Subcutaneous adipose tissue (tissue), 4 donors: ENCODE measurements around the gene CMTM3. TPM values are rescaled to one million over a fixed set of nuclear protein-coding genes. Genes with fewer than 3 reads are reported as not detected.

Experiments
- total RNA-seq, 4 donors: library from RNA; depleted of rRNA; stranded (reverse); fragments of >200 nt; gene quantifications; one replicate each; pipeline ENCODE4 v1.1.0, GENCODE V29; 2016
- TF ChIP-seq, protein P1 (sequence below): fragments of 450-650 bp; IDR thresholded peaks from one replicate; pipeline ENCODE4 v1.5.1; 2016; ENCODE audit warnings: low read depth, mild to moderate bottlenecking, control low read depth, antibody characterized with exemption, moderate library complexity

CMTM3 gene
- total RNA-seq, 4 donors from 2014 or later = 27.5 to 101 (median 43.1) TPM

- TF ChIP-seq, protein P1, sequence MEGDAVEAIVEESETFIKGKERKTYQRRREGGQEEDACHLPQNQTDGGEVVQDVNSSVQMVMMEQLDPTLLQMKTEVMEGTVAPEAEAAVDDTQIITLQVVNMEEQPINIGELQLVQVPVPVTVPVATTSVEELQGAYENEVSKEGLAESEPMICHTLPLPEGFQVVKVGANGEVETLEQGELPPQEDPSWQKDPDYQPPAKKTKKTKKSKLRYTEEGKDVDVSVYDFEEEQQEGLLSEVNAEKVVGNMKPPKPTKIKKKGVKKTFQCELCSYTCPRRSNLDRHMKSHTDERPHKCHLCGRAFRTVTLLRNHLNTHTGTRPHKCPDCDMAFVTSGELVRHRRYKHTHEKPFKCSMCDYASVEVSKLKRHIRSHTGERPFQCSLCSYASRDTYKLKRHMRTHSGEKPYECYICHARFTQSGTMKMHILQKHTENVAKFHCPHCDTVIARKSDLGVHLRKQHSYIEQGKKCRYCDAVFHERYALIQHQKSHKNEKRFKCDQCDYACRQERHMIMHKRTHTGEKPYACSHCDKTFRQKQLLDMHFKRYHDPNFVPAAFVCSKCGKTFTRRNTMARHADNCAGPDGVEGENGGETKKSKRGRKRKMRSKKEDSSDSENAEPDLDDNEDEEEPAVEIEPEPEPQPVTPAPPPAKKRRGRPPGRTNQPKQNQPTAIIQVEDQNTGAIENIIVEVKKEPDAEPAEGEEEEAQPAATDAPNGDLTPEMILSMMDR = no peak
Measured at GRCh38 chr16:66575060-66575459, 29.4 kb upstream of the CMTM3 start.

GRCh38 chr16:66576296-66576695 lies 28.2 kb upstream of the CMTM3 start:
- TF ChIP-seq, protein P1 = no peak

- TF ChIP-seq, protein P1 = no peak
Measured at GRCh38 chr16:66578651-66579531, 25.6 kb upstream of the CMTM3 start, which contains the start of gene CMTM2. TSS of gene CMTM2 (plus strand) at chr16:66579463. CDS start at chr16:66579608, 145 bp downstream.

DNA sequence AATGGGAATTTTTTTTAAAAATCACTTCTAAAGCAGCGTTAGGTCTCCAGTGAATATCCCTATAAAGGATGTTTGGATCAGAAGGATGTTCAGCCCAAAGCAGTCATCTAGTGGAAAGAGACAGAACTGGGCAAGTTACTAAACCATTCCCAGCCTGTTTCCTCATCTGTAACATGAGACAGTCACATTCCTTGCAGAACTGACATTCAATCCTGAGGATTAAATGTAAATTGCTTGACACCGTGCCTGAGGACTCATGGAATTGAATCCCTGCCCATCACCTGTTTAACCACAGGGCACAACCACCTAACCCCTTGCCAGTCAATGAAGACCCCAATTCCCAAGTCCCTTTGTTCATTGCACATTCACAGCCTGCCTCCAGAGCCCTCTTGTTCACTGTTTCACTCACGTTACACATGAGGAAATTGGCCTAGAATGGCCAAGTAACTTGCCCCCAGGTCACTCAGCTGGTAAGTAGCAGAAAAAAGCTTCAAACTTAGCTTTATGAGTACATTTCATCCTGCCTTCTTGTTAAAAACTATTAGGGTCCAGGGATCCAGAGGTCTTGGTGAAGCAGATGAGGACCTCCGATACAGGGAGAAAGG lies 23.8 kb upstream of the CMTM3 start:
- TF ChIP-seq, protein P1 = no peak

- TF ChIP-seq, protein P1 = no peak
Measured at GRCh38 chr16:66581246-66581952, 23.1 kb upstream of the CMTM3 start.

GRCh38 chr16:66585481-66586239 lies 18.8 kb upstream of the CMTM3 start:
- TF ChIP-seq, protein P1 = no peak
